Fibroblast of mammary gland (primary cell): ENCODE data around the gene SENP2.
"Not testable (repeated sequence)": the region's sequence is repeated elsewhere in the genome, so short reads cannot be mapped to it uniquely, and the experiment has no call there.

Experiments used
- DNase-seq: peaks from one replicate; pipeline ENCODE4 v3.0.0-alpha.2; 2010; ENCODE audit warnings: low read depth
- H3K4me3 ChIP-seq: 2 replicates; pipeline ENCODE4 v1.5.1; 2011; ENCODE audit warnings: low read depth, mild to moderate bottlenecking, low read length, moderate library complexity; ENCODE audit not compliant: control insufficient read depth
- TF ChIP-seq, protein P1 (sequence below): conservative IDR thresholded peaks from 2 replicates; pipeline ENCODE4 v1.5.1; 2011; ENCODE audit warnings: low read depth, low read length, inconsistent platforms; ENCODE audit not compliant: control insufficient read depth, insufficient read depth

Gene SENP2

DNA sequence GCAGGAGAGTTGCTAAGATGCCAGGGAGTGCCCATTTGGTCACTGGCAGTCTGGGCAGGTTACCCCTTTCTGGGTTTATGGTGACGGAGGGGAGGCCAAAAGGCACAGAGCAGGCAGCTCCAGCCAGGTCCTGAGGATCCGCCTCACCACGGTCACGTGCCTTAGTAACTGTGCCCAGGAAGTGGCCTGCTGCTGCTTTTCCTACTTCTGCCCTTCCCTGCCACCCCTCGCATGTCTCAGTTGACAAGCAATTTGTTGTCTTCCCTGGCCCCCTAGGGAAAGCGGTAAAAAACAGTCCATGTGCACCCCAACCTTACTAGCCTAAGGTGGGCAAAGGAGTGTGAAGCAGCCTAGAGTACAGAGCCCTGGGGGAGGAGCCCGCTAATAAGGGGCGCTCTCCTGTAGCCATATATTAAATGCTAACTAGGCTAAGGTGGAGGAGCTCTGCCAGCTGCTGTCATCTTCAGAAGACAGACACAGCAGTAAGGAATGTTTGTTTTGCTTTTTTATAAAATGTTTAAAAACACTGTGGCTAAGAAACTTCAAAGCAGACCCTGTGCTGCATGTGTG lies 24.6 kb upstream of the SENP2 start:
- H3K4me3 ChIP-seq, result no peak overlapping the region
- no peak for DNase-seq
- TF ChIP-seq, protein P1, sequence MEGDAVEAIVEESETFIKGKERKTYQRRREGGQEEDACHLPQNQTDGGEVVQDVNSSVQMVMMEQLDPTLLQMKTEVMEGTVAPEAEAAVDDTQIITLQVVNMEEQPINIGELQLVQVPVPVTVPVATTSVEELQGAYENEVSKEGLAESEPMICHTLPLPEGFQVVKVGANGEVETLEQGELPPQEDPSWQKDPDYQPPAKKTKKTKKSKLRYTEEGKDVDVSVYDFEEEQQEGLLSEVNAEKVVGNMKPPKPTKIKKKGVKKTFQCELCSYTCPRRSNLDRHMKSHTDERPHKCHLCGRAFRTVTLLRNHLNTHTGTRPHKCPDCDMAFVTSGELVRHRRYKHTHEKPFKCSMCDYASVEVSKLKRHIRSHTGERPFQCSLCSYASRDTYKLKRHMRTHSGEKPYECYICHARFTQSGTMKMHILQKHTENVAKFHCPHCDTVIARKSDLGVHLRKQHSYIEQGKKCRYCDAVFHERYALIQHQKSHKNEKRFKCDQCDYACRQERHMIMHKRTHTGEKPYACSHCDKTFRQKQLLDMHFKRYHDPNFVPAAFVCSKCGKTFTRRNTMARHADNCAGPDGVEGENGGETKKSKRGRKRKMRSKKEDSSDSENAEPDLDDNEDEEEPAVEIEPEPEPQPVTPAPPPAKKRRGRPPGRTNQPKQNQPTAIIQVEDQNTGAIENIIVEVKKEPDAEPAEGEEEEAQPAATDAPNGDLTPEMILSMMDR, result no peak

DNA sequence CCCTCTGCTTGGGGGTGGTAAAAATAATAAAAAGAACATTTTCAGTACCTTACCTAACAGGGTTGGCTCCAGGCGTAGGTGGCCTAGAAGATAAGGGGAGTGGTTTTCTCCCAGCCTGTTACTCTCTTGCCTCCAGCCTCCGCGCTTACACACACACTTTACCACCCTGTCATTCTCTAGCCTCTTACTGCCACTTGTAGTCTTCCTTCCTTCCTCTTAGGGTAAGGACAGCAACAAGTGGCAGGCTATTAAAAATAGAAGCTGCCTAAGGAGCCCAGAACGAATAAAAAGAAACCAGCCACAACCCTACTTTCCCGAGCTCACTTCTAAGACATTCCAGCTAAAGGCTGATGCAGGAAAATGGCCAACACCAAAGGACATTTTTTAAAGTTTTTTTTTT lies 24.1 kb upstream of the SENP2 start:
- DNase-seq, result no peak
- H3K4me3 ChIP-seq, result no peak overlapping the region
- TF ChIP-seq, protein P1, result no peak

DNA sequence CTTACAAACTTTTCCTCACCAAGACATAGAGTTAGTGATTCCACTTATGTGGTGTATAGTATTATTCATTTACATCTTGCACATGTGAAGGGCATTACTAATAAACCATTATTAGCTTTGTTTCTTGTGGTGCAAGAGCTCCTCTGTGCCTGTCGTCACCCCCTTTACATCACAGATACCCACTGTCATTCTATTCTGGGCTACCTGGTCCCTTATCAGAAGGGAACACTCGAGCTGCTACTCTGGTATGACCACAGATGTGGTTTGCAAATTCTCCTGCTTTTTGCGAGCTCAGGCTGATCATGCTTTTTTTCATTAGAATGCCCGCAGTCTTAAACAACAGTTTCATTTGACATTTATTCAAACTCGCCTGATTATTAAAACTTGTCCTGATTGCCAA lies 13.9 kb upstream of the SENP2 start:
- no peak for DNase-seq
- H3K4me3 ChIP-seq, result no peak overlapping the region
- TF ChIP-seq, protein P1, result no peak

DNA sequence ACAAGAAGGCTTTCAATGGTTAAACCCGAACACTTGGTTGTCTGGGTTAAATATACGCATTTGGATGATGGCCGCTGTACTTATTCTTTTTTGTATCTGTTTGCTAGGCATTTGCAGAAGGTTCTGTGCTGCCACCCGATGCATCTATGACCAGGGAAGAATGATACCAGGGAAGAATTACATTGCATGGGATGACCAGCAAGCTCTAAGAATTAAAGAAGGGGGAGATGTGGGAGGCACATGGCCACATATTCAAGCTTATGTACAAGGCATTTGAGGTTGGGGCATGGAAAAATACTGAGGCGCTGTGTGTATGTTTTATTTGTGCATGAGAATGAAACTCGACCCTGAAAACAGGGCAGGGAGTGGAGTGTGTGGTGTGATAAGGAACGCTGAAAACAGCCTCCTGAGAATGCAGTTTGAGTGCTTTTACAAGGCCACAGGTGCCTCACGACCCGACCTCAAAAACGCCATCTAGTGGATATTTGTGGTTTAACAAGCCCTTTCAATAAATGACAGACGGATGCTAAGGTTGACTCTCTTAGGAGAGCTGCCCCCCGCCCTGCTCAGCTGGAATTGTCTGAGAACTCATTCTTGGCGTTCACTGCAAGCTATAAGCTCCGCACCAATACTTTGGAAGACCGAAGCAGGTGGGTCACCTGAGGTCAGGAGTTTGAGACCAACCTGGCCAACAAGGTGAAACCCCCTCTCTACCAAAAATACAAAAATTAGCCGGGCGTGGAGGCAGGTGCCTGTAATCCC lies 10.8 kb upstream of the SENP2 start:
- peak; percentile 53 for DNase-seq
- not testable (repeated sequence) for H3K4me3 ChIP-seq
- TF ChIP-seq, protein P1, result peak; percentile 46

DNA sequence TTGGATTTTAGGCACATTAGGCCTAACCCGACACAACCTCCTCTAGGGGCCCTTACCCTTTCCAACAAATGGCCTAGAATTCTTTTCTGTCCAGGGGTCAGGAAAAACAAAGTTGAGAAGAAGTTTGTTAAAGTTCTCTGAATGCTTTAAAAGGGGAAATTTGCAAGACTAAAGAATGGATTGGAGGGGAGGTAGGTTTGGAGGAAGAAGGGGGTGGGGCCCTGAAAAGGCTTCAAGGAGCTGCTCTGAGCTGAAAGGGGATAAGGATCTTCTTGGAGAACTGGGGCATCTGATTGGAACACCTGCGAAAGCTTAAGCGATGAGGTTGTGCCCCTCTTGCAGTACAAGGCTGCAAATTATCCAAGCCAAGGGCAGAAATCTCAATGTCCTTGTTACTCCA lies 3.9 kb upstream of the SENP2 start:
- no peak for DNase-seq
- no peak overlapping the region for H3K4me3 ChIP-seq
- TF ChIP-seq, protein P1, result no peak

DNA sequence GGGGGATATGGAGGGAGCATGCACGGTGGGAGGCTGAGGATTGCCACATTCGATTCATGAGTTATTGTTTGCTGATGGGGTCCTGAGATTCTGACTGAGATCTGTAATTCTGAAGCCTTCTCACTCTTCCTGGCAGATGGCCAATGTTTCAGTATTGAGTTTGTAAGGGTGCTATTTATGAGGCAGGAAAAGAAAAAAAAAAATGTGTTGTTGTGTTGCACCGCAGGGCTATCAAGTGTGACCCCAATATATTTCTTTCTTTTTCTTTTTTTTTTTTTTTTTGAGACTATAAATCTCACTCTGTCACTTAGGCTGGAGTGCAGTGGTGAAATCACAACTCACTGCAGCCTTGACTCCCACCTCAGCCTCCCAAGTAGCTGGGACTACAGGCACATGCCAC lies 3.2 kb upstream of the SENP2 start:
- TF ChIP-seq, protein P1, result no peak
- no peak for DNase-seq
- no peak overlapping the region for H3K4me3 ChIP-seq

DNA sequence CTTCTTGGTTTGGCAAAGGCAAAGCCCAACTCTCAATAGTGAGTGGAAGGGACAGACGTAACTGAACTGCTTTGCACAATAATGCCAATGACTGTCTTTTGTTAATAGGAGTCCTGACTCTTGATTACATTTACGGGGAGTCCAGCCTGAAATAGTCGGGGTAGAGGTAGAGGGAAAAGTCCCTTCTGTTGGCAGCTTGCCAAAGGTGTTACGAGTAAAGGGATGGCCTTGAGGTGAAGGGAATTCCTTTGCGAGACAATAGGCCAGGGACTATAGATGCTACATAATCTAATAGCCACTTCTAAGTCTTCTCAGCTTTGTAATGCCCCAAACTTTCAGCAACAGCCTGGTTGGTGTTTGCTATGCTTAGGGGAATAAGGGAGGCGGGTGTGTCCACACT lies 2.2 kb upstream of the SENP2 start:
- TF ChIP-seq, protein P1, result no peak
- H3K4me3 ChIP-seq, result no peak overlapping the region
- no peak for DNase-seq
